GF-D8 (cell line): ENCODE results near the gene FAM171A2.

Experiments
- DNase-seq: peaks from one replicate; lab custom pipeline; 2025; lab: John Stamatoyannopoulos, UW

FAM171A2 gene

DNA sequence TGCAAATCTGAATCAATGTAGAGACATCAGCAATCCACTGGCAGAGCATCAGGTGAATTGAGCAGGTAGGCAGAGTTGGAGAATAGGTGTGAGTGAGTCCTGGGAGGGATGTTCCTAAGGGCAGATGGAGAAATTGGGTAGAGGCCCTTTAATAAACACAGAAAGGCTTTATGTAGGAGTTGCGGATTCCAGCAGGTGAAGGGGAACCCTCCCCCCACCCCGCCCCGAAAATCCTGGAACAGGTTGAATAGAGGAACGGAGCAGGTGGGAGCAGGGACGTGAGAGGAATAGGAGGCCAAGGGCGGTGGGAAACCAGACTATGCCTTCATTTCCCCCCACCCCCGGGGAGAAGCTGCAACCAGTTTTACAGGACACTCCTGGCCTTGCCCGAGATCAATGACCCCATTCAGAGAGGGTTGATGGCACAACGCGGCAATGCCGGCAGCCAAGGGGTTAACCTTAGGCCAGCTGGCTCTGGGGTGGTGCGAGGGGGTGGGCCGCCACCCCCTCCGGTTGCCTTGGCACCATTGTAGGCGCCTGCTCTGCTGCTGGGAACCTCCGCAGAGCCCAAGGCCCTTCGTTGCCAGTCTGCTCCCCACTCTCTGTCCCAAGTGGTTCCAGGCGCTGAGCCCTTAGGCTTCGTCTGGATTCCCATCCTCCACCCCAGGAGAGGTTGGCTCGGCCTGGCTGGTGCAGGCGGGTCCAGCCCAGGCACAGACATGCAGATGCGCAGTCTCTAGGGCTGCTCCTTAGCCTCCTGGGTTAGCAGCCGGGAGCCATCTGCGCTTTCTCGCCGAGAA, 56.1 kb downstream of the FAM171A2 start:
- no peak for DNase-seq

- no peak for DNase-seq
Measured at GRCh38 chr17:44304651-44305050, 59.0 kb downstream of the FAM171A2 start.
